Measurements from ENCODE around the gene IDH1. TPM values are rescaled to one million over a fixed set of nuclear protein-coding genes. Genes with fewer than 3 reads are reported as not detected.

The IDH1 gene
- total RNA-seq, 4 donors from 2014 or later: 53.9 to 90.2 (median 61.6) TPM

GRCh38 chr2:208295834-208296233 lies 41.0 kb upstream of the IDH1 start:
- no peak overlapping the region for H3K27ac ChIP-seq
- no peak overlapping the region for H3K4me3 ChIP-seq (replicated peaks in 1 of 3)
- H3K27me3 ChIP-seq: no peaks in the 10 kb centered on the region
- 94 to 98% methylated on average over 4 of the region's 4 CpGs for WGBS, 2 donors
- no peaks in the 10 kb centered on the region for H3K4me1 ChIP-seq
- no peak for DNase-seq
- H3K9me3 ChIP-seq: no peaks in the 10 kb centered on the region
- intact Hi-C loops (cut with DNase I): no loop called here
- peaks cover 9 to 10% of the 10 kb centered on the region in 2 donors for H3K36me3 ChIP-seq
- no peak for TF ChIP-seq CTCF (IDR thresholded peaks at IDR 0.05)
- TF ChIP-seq POLR2A (IDR thresholded peaks at IDR 0.05): no peak

GRCh38 chr2:208294482-208295024 lies 39.7 kb upstream of the IDH1 start:
- Histone ChIP-seq H3K27ac (no peak overlapping the region), H3K9me3 (no peaks in the 10 kb centered on the region), H3K36me3 (peaks cover 14 to 16% of the 10 kb centered on the region in 2 donors), H3K4me3 (replicated peaks in 1 of 3) (no peak overlapping the region), H3K27me3 (no peaks in the 10 kb centered on the region), H3K4me1 (no peaks in the 10 kb centered on the region)
- WGBS, 2 donors: 89% methylated on average over 4 of the region's 4 CpGs
- intact Hi-C loops (cut with DNase I): no loop called here
- TF ChIP-seq CTCF (IDR thresholded peaks at IDR 0.05) (no peak), POLR2A (IDR thresholded peaks at IDR 0.05) (no peak)
- DNase-seq: no peak

GRCh38 chr2:208285853-208286252 lies 31.0 kb upstream of the IDH1 start:
- intact Hi-C loops (cut with DNase I): no loop called here
- WGBS, 2 donors: 89% methylated on average over 4 of the region's 4 CpGs
- no peak overlapping the region for H3K4me3 ChIP-seq (replicated peaks in 1 of 3)
- TF ChIP-seq CTCF (IDR thresholded peaks at IDR 0.05): no peak
- no peak for TF ChIP-seq POLR2A (IDR thresholded peaks at IDR 0.05)
- DNase-seq: no peak
- H3K36me3 ChIP-seq: peaks cover 21 to 36% of the 10 kb centered on the region in 2 donors
- no peaks in the 10 kb centered on the region for H3K9me3 ChIP-seq
- H3K4me1 ChIP-seq: peaks cover 0 to 5% of the 10 kb centered on the region in 2 donors
- H3K27ac ChIP-seq: no peak overlapping the region
- no peaks in the 10 kb centered on the region for H3K27me3 ChIP-seq

GRCh38 chr2:208280933-208281332 lies 26.1 kb upstream of the IDH1 start:
- Histone ChIP-seq H3K27me3 (no peaks in the 10 kb centered on the region), H3K9me3 (no peaks in the 10 kb centered on the region), H3K36me3 (peaks cover 28 to 36% of the 10 kb centered on the region in 2 donors), H3K4me3 (replicated peaks in 1 of 3) (no peak overlapping the region), H3K27ac (no peak overlapping the region), H3K4me1 (peaks cover 0 to 7% of the 10 kb centered on the region in 2 donors)
- no peak for TF ChIP-seq POLR2A (IDR thresholded peaks at IDR 0.05)
- TF ChIP-seq CTCF (IDR thresholded peaks at IDR 0.05): no peak
- DNase-seq: no peak
- intact Hi-C loops (cut with DNase I): no loop called here
- 86 to 94% methylated on average over 3 of the region's 3 CpGs for WGBS, 2 donors

- TF ChIP-seq POLR2A (IDR thresholded peaks at IDR 0.05): no peak
- no peak for TF ChIP-seq CTCF (IDR thresholded peaks at IDR 0.05)
- intact Hi-C loops (cut with DNase I): no loop called here
- H3K9me3 ChIP-seq: no peaks in the 10 kb centered on the region
- WGBS, 2 donors: 83 to 93% methylated on average over 2 of the region's 2 CpGs
- H3K27me3 ChIP-seq: no peaks in the 10 kb centered on the region
- H3K36me3 ChIP-seq: peaks cover 31 to 36% of the 10 kb centered on the region in 2 donors
- DNase-seq: no peak
- H3K4me3 ChIP-seq (replicated peaks in 1 of 3): no peak overlapping the region
- no peak overlapping the region for H3K27ac ChIP-seq
- peaks cover 0 to 7% of the 10 kb centered on the region in 2 donors for H3K4me1 ChIP-seq
Measured at GRCh38 chr2:208280234-208280633, 25.4 kb upstream of the IDH1 start.

Measured in thyroid gland (tissue), 4 donors.